HG03196 (cell line): ENCODE data around the gene FAM216A.
"Not testable (repeated sequence)": the region's sequence is repeated elsewhere in the genome, so short reads cannot be mapped to it uniquely, and the experiment has no call there.

Experiments
- ATAC-seq: cut with Tn5 transposase; IDR thresholded peaks from one replicate; pipeline ENCODE4 v1.9.1; 2021; ENCODE audit not compliant: unreplicated experiment

Gene FAM216A

GRCh38 chr12:110498984-110499706 lies 30.5 kb downstream of the FAM216A start:
- no peak for ATAC-seq

DNA sequence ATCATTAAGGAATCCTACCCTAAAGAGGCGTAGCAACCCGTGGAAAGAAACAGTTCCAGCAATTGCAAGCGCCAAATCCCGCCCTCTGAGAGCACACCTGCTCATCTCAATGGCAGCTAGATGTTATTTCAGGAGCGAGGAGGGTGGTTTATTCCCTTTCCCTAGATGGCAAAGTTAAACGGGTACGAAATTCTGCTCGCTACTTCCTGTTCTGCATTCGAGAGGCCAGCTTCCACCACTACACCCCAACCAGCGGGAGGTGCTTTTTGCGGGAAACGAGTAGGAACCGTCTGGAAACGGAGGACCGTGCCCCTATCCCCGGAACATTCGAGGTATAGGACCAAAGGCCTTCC lies 32.7 kb downstream of the FAM216A start:
- ATAC-seq: peak; percentile 18

DNA sequence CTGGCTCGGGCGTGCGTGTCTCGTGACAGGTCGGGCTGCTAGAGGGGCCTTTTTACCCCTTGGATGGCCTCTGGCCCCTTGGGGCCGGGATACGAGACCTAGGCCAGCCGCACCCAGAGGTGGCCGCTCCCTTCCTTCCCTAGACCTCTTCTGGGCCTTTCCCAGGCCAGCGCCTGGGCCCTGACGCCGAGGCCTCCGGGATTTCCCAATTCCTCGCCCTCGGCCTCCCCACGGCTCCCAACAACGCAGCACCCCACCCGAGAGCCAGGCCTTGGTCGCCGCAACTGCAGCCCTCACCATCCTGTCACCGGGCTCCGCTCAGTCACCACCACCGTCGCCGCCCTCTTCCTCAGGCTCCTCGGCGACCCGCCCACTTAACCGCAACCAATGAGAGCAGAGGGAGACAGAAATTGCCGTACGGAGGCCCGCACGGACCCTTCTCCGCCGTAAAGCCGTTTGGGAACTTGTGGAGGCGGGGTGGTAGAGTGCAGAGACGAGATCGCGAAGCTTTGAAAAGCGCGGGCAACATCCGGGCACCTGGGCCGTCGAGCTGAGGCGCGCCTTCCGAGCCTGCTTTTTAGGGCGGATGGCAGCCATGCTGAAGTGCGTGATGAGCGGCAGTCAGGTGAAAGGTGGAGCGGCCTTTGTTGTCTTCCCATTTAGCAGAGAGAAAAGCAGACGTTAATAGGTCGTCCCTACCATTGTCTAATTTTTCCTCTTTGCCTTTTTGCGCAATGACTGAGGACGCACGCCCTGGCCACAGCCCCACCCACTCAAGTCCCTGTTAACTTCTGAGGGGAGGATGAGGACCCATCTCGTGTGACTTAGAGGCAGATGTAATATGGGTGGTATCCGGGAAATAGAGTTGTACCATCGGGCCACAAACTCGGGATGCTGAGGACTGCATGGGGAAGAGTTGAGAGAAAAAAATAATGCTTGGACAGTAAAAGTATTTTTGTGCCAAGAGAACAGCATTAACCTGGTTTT lies 33.4 kb downstream of the FAM216A start, which contains the start of the genes RAD9B and VPS29:
Gene RAD9B, plus strand, starts transcription at position 580 of the 987 bp plus-strand sequence. Its CDS starts 7 bp downstream, at position 587.
Gene VPS29, minus strand, starts transcription at position 360 of the 987 bp plus-strand sequence. Its CDS starts 60 bp downstream, at position 300.
- ATAC-seq: peak; percentile 90

- ATAC-seq: no peak
These were observed 34.8 kb downstream of the FAM216A start for GRCh38 chr12:110503432-110503831.

DNA sequence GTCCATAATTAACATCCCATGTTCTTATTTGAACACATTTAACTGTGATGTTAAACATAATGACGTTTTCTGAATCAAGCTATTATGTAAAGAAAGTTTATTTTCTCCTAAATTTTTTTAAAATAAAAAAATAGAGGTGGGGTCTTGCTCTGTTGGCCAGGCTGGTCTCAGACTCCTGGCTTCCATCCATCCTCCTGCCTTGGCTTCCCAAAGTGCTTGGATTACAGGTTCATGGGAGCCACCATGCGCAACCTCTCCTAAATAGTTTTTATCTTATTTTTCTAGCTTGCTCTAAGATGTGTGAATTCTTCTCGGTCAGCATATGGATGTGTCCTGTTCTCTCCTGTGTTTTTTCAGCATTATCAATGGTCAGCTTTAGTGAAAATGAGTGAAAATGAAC lies 36.7 kb downstream of the FAM216A start:
- ATAC-seq: no peak

DNA sequence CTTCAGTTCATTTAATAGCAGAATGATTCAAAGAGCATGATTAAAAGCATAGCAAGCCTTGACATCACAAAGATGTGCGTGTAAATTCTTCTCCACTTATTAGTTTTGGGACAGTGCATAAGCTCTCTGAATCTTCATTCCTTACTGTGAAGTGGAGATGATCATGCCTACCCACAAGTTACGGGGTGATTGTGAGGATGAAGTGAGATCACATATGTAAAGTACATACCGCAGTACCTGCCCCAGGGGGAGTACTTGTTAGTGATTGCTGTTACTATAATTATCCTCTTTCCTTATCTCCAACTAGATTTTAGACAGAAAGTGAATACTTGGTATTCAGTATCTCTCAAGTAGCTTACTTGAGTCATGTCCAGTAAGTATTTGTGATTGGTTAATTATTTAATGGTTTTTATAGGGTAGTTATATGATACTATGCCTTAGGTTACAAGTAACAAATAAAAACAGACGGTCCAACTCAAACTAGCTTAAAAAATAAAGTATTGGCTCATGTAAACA lies 39.5 kb downstream of the FAM216A start:
- ATAC-seq: no peak

GRCh38 chr12:110513842-110514241 lies 45.2 kb downstream of the FAM216A start:
- no peak for ATAC-seq

- ATAC-seq: no peak
These were observed 45.7 kb downstream of the FAM216A start for GRCh38 chr12:110514363-110514762.

DNA sequence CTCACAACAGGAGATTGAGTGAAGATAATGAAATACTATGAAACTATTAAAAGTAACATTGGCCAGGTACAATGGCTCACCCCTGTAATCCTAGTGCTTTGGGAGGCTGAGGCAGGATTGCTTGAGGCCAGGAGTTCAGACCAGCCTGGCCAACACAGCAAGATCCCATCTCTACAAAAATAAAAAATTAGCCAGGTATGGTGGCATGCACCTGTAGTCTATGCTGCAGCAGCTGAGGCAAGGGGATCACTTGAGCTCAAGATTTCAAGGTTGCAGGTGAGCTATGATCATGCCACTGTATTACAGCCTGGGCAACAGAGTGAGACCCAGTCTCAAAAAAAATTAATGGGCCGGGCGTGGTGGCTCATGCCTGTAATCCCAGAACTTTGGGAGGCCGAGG lies 48.4 kb downstream of the FAM216A start:
- ATAC-seq: no peak

DNA sequence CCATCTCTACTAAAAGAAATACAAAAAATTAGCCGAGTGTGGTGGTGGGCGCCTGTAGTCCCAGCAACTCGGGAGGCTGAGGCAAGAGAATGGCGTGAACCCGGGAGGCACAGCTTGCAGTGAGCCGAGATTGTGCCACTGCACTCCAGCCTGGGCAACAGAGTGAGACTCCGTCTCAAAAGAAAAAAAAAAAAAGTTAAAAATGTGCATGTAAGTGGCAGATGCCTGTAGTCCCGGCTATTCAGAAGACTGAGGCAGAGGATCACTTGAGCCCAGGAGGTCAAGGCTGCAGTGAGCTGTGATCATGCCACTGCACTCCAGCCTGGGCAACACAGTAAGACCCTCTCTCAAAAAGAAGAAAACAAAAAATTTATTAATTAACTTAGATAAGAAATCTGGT lies 49.4 kb downstream of the FAM216A start:
- ATAC-seq: not testable (repeated sequence)

GRCh38 chr12:110520876-110521712 lies 52.4 kb downstream of the FAM216A start:
- ATAC-seq: not testable (repeated sequence)

- ATAC-seq: no peak
These were observed 59.7 kb downstream of the FAM216A start for GRCh38 chr12:110528277-110528839.

GRCh38 chr12:110530511-110530910 lies 61.9 kb downstream of the FAM216A start:
- ATAC-seq: no peak

DNA sequence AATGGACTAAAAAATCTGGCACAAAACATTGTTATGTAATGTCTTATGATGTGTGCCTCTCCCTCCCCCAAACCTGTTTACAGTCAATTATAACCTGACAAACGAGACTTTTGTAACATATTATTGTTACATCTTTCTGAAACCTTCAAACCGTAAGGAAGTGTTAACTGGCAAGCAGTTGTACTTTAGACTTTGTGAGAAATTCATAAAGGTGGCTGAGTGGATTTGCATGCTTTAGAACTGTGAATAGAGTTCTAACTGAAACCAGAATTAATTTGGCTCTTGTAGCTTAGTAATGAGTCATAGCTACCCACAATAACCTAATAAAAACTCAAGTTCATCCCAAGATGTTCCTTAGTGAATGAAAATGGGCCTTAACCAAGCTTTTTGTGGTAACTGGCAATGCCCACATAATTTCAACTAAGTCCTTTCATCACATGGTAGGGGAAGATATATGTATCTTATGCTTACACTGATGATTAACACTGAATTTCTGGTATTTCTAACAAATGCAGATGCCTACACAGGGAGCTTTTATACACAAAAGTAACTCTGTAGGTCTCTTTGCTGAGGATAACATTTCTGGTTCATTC lies 63.2 kb downstream of the FAM216A start:
- peak; percentile 76 for ATAC-seq

DNA sequence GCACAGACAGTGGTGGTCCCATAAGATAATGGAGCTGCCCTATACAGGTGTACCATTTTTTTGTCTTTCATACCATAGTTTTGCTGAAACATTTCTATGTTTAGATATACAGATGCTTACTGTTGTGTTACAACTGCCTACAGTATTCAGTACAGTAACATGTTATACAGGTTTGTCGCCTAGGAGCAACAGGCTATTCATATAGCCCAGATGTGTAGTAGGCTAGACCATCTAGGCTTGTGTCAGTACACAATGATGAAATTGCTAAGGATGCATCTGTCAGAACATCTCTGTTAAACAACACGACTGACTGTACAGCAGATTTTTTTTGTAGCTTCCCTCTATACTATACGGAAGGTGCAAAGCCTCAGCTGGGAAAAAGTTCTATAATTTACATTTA lies 64.0 kb downstream of the FAM216A start:
- no peak for ATAC-seq

DNA sequence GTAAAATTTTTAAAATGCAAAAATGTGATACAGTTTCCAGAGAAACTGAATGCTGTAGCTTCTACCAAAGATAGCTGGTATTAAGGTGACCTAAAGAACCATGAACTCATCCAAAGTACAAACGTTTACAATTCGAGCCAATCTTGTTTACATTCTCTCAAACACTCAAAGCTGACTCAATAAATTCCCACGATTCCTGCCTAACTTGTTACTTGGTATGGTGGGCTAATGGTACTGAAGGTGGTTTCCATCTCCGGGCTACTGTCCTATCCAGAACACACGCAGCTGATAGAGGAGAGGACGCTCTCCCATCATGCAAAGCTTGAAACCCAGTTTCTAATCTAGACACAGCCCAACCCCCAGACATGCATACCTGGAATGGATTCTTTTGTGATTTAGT lies 65.0 kb downstream of the FAM216A start:
- ATAC-seq: no peak

DNA sequence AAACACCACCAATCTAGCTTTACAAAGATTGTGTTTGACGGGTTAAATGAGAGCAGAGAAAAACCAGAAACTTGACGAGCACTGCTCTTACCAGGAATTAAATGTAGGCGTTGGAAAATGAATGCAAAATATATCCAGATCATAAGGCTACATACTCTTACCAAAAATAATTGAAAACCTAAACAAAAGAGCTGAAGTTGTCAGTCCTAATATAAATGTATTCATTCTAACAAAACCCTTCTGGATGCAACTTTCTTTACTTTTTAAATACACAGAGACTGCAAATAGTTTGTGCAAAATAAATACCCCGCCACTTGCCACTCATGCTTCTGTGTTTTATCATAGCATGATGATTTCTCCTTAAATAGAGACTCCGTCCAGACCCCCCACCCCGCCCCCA lies 66.2 kb downstream of the FAM216A start:
- no peak for ATAC-seq

GRCh38 chr12:110536834-110537604 lies 68.4 kb downstream of the FAM216A start:
- no peak for ATAC-seq
